ENCODE data around the gene KIF25. TPM values are rescaled to one million over a fixed set of nuclear protein-coding genes. Genes with fewer than 3 reads are reported as not detected.

The KIF25 gene
- total and polyA plus RNA-seq, 8 donors, result 0.23 to 0.35 (median 0.26) TPM; not detected in 4

- TF ChIP-seq, protein P1, sequence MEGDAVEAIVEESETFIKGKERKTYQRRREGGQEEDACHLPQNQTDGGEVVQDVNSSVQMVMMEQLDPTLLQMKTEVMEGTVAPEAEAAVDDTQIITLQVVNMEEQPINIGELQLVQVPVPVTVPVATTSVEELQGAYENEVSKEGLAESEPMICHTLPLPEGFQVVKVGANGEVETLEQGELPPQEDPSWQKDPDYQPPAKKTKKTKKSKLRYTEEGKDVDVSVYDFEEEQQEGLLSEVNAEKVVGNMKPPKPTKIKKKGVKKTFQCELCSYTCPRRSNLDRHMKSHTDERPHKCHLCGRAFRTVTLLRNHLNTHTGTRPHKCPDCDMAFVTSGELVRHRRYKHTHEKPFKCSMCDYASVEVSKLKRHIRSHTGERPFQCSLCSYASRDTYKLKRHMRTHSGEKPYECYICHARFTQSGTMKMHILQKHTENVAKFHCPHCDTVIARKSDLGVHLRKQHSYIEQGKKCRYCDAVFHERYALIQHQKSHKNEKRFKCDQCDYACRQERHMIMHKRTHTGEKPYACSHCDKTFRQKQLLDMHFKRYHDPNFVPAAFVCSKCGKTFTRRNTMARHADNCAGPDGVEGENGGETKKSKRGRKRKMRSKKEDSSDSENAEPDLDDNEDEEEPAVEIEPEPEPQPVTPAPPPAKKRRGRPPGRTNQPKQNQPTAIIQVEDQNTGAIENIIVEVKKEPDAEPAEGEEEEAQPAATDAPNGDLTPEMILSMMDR (IDR thresholded peaks at IDR 0.05), result no peak
- intact Hi-C loops (cut with DNase I), result no loop called here
- Histone ChIP-seq H3K27me3 (no peaks in the 10 kb centered on the region), H3K9me3 (no peaks in the 10 kb centered on the region), H3K36me3 (peaks cover 0 to 61% (median 40%) of the 10 kb centered on the region in 3 donors), H3K4me3 (no peak overlapping the region), H3K4me1 (peaks cover 0 to 3% (median 2%) of the 10 kb centered on the region in 3 donors), H3K27ac (no peak overlapping the region)
- 96 to 97% methylated on average over 29 of the region's 29 CpGs for WGBS, 2 donors
- ATAC-seq (no peak), DNase-seq (no peak), FAIRE-seq (no peak)
Measured at GRCh38 chr6:167951781-167952511, 45.5 kb upstream of the KIF25 start.

DNA sequence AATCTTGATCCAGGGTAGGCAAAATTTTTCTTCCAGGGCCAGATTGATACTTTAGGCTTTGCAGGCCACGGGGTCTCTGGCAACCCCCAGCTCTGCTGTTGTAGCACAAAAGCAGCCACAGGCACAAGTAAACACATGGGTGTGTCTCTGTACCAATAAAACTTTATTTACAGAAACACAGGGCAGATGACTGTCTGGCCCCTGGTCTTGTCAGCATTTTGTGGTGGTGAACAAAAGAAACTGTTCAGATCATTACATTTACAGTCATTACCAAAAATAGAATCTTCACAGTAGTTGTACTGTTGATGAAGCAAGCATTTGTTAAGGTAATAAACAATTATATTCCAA, 45.0 kb upstream of the KIF25 start:
- H3K27ac ChIP-seq, result no peak overlapping the region
- no peak for DNase-seq
- intact Hi-C loops (cut with DNase I), result no loop called here
- peaks cover 0 to 3% (median 2%) of the 10 kb centered on the region in 3 donors for H3K4me1 ChIP-seq
- no peaks in the 10 kb centered on the region for H3K27me3 ChIP-seq
- H3K9me3 ChIP-seq, result no peaks in the 10 kb centered on the region
- FAIRE-seq, result no peak
- H3K36me3 ChIP-seq, result peaks cover 0 to 56% (median 40%) of the 10 kb centered on the region in 3 donors
- ATAC-seq, result no peak
- no peak overlapping the region for H3K4me3 ChIP-seq
- WGBS, 2 donors, result 92 to 93% methylated on average over 1 of the region's 1 CpG
- TF ChIP-seq, protein P1 (IDR thresholded peaks at IDR 0.05), result no peak

DNA sequence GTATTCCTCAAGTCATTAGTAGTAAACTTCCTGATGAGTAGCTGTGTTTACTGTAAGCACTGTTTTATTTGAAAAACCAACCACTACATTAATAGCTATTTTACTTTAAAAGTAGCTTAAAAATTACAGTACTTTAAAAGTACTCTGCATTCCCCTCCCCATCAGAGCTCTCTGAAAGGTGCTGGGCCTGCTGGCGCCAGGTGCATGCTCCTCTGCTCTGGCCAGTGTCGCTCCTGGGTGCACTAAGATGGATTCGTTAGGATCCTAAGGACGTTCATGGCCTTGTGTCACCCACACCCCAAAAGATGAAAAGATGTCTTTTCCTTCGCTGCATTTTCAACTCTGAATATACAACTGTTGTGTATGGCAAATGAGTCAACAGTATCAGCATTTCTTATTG, 43.9 kb upstream of the KIF25 start:
- no peak for ATAC-seq
- no peaks in the 10 kb centered on the region for H3K27me3 ChIP-seq
- peaks cover 0 to 3% (median 2%) of the 10 kb centered on the region in 3 donors for H3K4me1 ChIP-seq
- no peak overlapping the region for H3K4me3 ChIP-seq
- intact Hi-C loops (cut with DNase I), result no loop called here
- TF ChIP-seq, protein P1 (IDR thresholded peaks at IDR 0.05), result no peak
- H3K27ac ChIP-seq, result no peak overlapping the region
- no peak for DNase-seq
- peaks cover 0 to 45% (median 29%) of the 10 kb centered on the region in 3 donors for H3K36me3 ChIP-seq
- WGBS, 2 donors, result 92 to 94% methylated on average over 5 of the region's 5 CpGs
- FAIRE-seq, result no peak
- H3K9me3 ChIP-seq, result no peaks in the 10 kb centered on the region

- 75 to 77% methylated on average over 3 of the region's 3 CpGs for WGBS, 2 donors
- intact Hi-C loops (cut with DNase I), result no loop called here
- H3K36me3 ChIP-seq, result peaks cover 0 to 39% (median 23%) of the 10 kb centered on the region in 3 donors
- peaks cover 0 to 3% (median 2%) of the 10 kb centered on the region in 3 donors for H3K4me1 ChIP-seq
- TF ChIP-seq, protein P1 (IDR thresholded peaks at IDR 0.05), result no peak
- no peak overlapping the region for H3K27ac ChIP-seq
- H3K4me3 ChIP-seq, result no peak overlapping the region
- FAIRE-seq (no peak), DNase-seq (no peak), ATAC-seq (no peak)
- no peaks in the 10 kb centered on the region for H3K9me3 ChIP-seq
- H3K27me3 ChIP-seq, result no peaks in the 10 kb centered on the region
Measured at GRCh38 chr6:167954151-167954550, 43.3 kb upstream of the KIF25 start.

GRCh38 chr6:167956491-167956890, 41.0 kb upstream of the KIF25 start:
- no peak for FAIRE-seq
- WGBS, 2 donors, result 98% methylated on average over 6 of the region's 6 CpGs

More at GRCh38 chr6:167956491-167956890, 41.0 kb upstream of the KIF25 start:
- no peaks in the 10 kb centered on the region for H3K27me3 ChIP-seq
- TF ChIP-seq, protein P1 (IDR thresholded peaks at IDR 0.05), result no peak
- intact Hi-C loops (cut with DNase I), result no loop called here
- no peak overlapping the region for H3K27ac ChIP-seq
- H3K9me3 ChIP-seq, result no peaks in the 10 kb centered on the region
- H3K4me3 ChIP-seq, result no peak overlapping the region
- H3K36me3 ChIP-seq, result peaks cover 0 to 17% (median 8%) of the 10 kb centered on the region in 3 donors
- DNase-seq, result no peak
- no peak for ATAC-seq
- H3K4me1 ChIP-seq, result peaks cover 10 to 12% (median 10%) of the 10 kb centered on the region in 3 donors

Measured in pancreas (tissue), 10 donors.